Karpas-422 (cell line): ENCODE data around the gene ZDHHC11B. TPM values are rescaled to one million over a fixed set of nuclear protein-coding genes. Genes with fewer than 3 reads are reported as not detected.
A peak's percentile ranks its signal among the peaks of the same experiment; 100 is the strongest.
"Not testable (repeated sequence)": the region's sequence is repeated elsewhere in the genome, so short reads cannot be mapped to it uniquely, and the experiment has no call there.

ENCODE experiments used
- DNase-seq: peaks from one replicate; pipeline ENCODE4 v3.0.0-alpha.2; 2015
- H2AFZ ChIP-seq: fragments of 200-600 bp; sonication (generic); 2 replicates; pipeline ENCODE4 v1.6.1; 2014; ENCODE audit warnings: antibody characterized with exemption, low read length, mixed read lengths
- H3K27ac ChIP-seq: fragments of 200-600 bp; sonication (generic); 2 replicates; pipeline ENCODE4 v1.5.1; 2014; ENCODE audit warnings: mild to moderate bottlenecking, low read length, moderate library complexity
- H3K27me3 ChIP-seq: fragments of 200-600 bp; sonication (generic); 2 replicates; pipeline ENCODE4 v1.6.1; 2014; ENCODE audit warnings: low read length, mixed read lengths
- H3K36me3 ChIP-seq: fragments of 200-600 bp; sonication (generic); 2 replicates; pipeline ENCODE4 v1.6.1; 2014; ENCODE audit warnings: low read length, mixed read lengths; ENCODE audit not compliant: insufficient read depth
- H3K4me1 ChIP-seq: fragments of 200-600 bp; sonication (generic); 2 replicates; pipeline ENCODE4 v1.6.1; 2014; ENCODE audit warnings: mild to moderate bottlenecking, low read length, mixed read lengths
- H3K4me2 ChIP-seq: fragments of 200-600 bp; sonication (generic); 2 replicates; pipeline ENCODE4 v1.6.1; 2014; ENCODE audit warnings: low read length, low read depth, mild to moderate bottlenecking; ENCODE audit not compliant: poor library complexity, severe bottlenecking
- H3K4me3 ChIP-seq: fragments of 200-600 bp; sonication (generic); 2 replicates; pipeline ENCODE4 v1.5.1; 2014; ENCODE audit warnings: mild to moderate bottlenecking, antibody characterized with exemption, low read length, mixed read lengths
- H3K79me2 ChIP-seq: fragments of 200-600 bp; sonication (generic); 2 replicates; pipeline ENCODE4 v1.6.1; 2014; ENCODE audit warnings: mild to moderate bottlenecking, low read length, mixed read lengths
- H3K9ac ChIP-seq: fragments of 200-600 bp; sonication (generic); 2 replicates; pipeline ENCODE4 v1.6.0; 2014; ENCODE audit warnings: low read length
- H3K9me2 ChIP-seq: fragments of 200-600 bp; sonication (generic), shearing (Covaris generic); replicated peaks from 2 replicates; pipeline ENCODE4 v1.6.0; 2014; ENCODE audit warnings: mild to moderate bottlenecking, low read length, moderate library complexity; ENCODE audit not compliant: insufficient read depth
- H3K9me3 ChIP-seq: fragments of 300-700, 200-600 bp; sonication (generic); 2 replicates; pipeline ENCODE4 v1.6.1; 2014; ENCODE audit warnings: low read length, mixed read lengths
- H4K20me1 ChIP-seq: fragments of 200-600 bp; sonication (generic); 2 replicates; pipeline ENCODE4 v1.6.1; 2014; ENCODE audit warnings: mild to moderate bottlenecking, antibody characterized with exemption, low read length, low read depth; ENCODE audit not compliant: insufficient read depth
- total RNA-seq: library from RNA; depleted of rRNA; stranded (reverse); fragments of >200 nt; shearing (Covaris generic); gene quantifications from 2 replicates; pipeline ENCODE4 v1.2.3, GENCODE V29; 2014; ENCODE audit warnings: low replicate concordance

Gene ZDHHC11B
- total RNA-seq, 1 experiment from 2014 or later: 0.34 TPM

- H3K27ac ChIP-seq, H3K4me2 ChIP-seq, H4K20me1 ChIP-seq, H3K9me2 ChIP-seq, H3K4me3 ChIP-seq, H3K9ac ChIP-seq, H3K27me3 ChIP-seq, H3K79me2 ChIP-seq, H2AFZ ChIP-seq, H3K9me3 ChIP-seq, H3K4me1 ChIP-seq, H3K36me3 ChIP-seq: not testable (repeated sequence)
- DNase-seq: peak; percentile 12
Measured at GRCh38 chr5:686936-687335, 97.6 kb downstream of the ZDHHC11B start.

GRCh38 chr5:686172-686523 lies 98.4 kb downstream of the ZDHHC11B start:
- DNase-seq, H3K9me2 ChIP-seq, H2AFZ ChIP-seq, H3K36me3 ChIP-seq, H3K9me3 ChIP-seq, H3K4me3 ChIP-seq, H3K27me3 ChIP-seq, H3K79me2 ChIP-seq, H3K4me2 ChIP-seq, H3K27ac ChIP-seq, H3K9ac ChIP-seq, H4K20me1 ChIP-seq, H3K4me1 ChIP-seq: not testable (repeated sequence)

DNA sequence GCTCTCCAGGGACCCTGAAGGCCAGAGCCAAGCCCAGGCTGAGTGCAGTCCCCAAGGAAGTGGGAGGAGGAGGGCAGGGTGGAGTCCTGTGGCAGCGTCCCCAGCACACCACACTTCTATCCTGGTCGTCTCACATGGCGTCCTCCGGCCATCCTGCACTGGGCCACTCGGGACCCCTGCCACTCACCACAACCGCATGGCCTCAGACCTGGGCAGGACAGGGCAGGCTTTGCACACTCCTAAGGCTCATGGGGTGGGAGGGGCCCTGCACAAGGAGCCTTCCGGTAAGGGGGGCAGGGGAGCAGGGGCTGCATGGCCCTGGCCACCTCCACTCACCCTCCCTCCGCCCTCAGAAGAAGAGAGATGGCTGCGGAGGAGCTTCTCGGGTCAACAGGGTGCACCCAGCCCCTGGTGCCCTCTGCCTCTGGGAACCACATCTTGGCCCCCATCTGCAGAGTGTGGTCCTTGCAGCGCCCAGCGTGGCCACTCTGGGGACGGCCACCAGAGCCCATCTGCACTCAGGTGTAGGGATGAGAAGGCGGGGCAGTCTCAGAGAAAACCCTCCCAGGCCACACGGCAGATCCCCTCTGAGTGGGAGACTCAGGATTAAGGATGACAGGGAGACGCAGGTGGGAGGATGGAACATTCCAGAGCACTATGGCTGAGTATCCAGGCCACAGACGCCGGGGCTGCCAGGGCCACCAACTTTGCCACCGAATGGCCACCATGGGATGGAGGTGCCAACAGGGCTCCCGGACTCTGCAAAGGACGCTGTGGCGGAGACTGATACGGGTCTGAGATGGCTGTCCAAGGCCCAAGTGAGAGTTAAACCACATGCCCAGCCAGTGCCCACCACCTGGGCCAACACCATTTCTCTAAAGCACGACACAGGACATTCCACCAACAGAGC lies 99.0 kb downstream of the ZDHHC11B start:
- H3K4me2 ChIP-seq: no peak overlapping the region
- H3K9me2 ChIP-seq: no peaks in the 10 kb centered on the region
- no peak overlapping the region for H2AFZ ChIP-seq
- H3K9me3 ChIP-seq: no peaks in the 10 kb centered on the region
- no peak overlapping the region for H3K27ac ChIP-seq
- H3K79me2 ChIP-seq: no peaks in the 10 kb centered on the region
- DNase-seq: no peak
- no peaks in the 10 kb centered on the region for H4K20me1 ChIP-seq
- H3K36me3 ChIP-seq: no peaks in the 10 kb centered on the region
- no peaks in the 10 kb centered on the region for H3K27me3 ChIP-seq
- no peaks in the 10 kb centered on the region for H3K4me1 ChIP-seq
- H3K9ac ChIP-seq: no peak overlapping the region
- no peak overlapping the region for H3K4me3 ChIP-seq

DNA sequence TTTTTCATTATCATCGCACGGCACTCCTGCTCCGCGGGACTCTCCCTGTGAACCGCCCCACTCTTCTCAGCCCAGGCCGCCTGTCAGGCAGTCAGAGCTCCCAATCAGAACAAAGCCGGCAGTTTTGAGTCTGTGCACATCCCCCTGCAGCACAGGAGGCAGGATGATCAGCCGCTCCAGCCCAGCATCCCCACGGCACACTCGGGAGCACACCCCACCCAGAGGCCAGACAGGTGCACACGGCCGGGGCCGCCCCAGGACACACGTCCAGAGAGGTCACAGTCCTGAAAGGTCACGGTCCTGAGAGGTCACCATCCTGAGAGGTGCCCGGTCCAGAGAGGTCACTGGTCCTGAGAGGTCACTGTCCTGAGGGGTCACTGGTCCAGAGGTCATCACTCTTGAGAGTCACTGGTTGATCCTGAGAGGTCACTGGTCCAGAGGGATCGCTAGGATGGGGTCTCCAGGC lies 99.7 kb downstream of the ZDHHC11B start:
- no peaks in the 10 kb centered on the region for H3K9me3 ChIP-seq
- no peaks in the 10 kb centered on the region for H4K20me1 ChIP-seq
- no peak overlapping the region for H3K9ac ChIP-seq
- no peak overlapping the region for H3K4me3 ChIP-seq
- H3K27me3 ChIP-seq: no peaks in the 10 kb centered on the region
- no peaks in the 10 kb centered on the region for H3K4me1 ChIP-seq
- H3K27ac ChIP-seq: no peak overlapping the region
- no peaks in the 10 kb centered on the region for H3K9me2 ChIP-seq
- no peak for DNase-seq
- H3K79me2 ChIP-seq: no peaks in the 10 kb centered on the region
- no peaks in the 10 kb centered on the region for H3K36me3 ChIP-seq
- no peak overlapping the region for H2AFZ ChIP-seq
- no peak overlapping the region for H3K4me2 ChIP-seq

GRCh38 chr5:683551-684481 lies 100.7 kb downstream of the ZDHHC11B start:
- Histone ChIP-seq H3K9ac (no peak overlapping the region), H3K4me3 (no peak overlapping the region), H3K4me2 (no peak overlapping the region), H3K9me3 (no peaks in the 10 kb centered on the region), H2AFZ (no peak overlapping the region), H3K79me2 (no peaks in the 10 kb centered on the region), H3K9me2 (no peaks in the 10 kb centered on the region), H3K27me3 (no peaks in the 10 kb centered on the region), H3K4me1 (no peaks in the 10 kb centered on the region), H4K20me1 (no peaks in the 10 kb centered on the region), H3K36me3 (no peaks in the 10 kb centered on the region), H3K27ac (no peak overlapping the region)
- DNase-seq: no peak

- not testable (repeated sequence) for H3K27ac ChIP-seq, H3K9me2 ChIP-seq, H3K79me2 ChIP-seq, H2AFZ ChIP-seq, H3K4me2 ChIP-seq, H4K20me1 ChIP-seq, DNase-seq, H3K9ac ChIP-seq, H3K27me3 ChIP-seq, H3K9me3 ChIP-seq, H3K36me3 ChIP-seq, H3K4me1 ChIP-seq, H3K4me3 ChIP-seq
Measured at GRCh38 chr5:682651-683358, 101.7 kb downstream of the ZDHHC11B start.

- not testable (repeated sequence) for H3K27ac ChIP-seq, H3K9me2 ChIP-seq, H3K79me2 ChIP-seq, H2AFZ ChIP-seq, H3K27me3 ChIP-seq, H3K4me1 ChIP-seq, H3K4me3 ChIP-seq, DNase-seq, H3K4me2 ChIP-seq, H3K36me3 ChIP-seq, H4K20me1 ChIP-seq, H3K9me3 ChIP-seq, H3K9ac ChIP-seq
Measured at GRCh38 chr5:682216-682615, 102.3 kb downstream of the ZDHHC11B start.
